22Rv1 (cell line): ENCODE results near the gene CYB561D2.

ENCODE experiments used
- H3K27ac ChIP-seq: fragments of 450-650 bp; 2 replicates; pipeline ENCODE4 v1.5.1; 2017
- ZFX ChIP-seq: fragments of 450-650 bp; IDR thresholded peaks from 2 replicates; pipeline ENCODE4 v1.6.1; 2017; ENCODE audit warnings: antibody characterized with exemption, borderline replicate concordance
- TF ChIP-seq, protein P1 (sequence below): fragments of 450-650 bp; IDR thresholded peaks from 2 replicates; pipeline ENCODE4 v1.5.1; 2017; ENCODE audit warnings: mild to moderate bottlenecking

Gene CYB561D2

DNA sequence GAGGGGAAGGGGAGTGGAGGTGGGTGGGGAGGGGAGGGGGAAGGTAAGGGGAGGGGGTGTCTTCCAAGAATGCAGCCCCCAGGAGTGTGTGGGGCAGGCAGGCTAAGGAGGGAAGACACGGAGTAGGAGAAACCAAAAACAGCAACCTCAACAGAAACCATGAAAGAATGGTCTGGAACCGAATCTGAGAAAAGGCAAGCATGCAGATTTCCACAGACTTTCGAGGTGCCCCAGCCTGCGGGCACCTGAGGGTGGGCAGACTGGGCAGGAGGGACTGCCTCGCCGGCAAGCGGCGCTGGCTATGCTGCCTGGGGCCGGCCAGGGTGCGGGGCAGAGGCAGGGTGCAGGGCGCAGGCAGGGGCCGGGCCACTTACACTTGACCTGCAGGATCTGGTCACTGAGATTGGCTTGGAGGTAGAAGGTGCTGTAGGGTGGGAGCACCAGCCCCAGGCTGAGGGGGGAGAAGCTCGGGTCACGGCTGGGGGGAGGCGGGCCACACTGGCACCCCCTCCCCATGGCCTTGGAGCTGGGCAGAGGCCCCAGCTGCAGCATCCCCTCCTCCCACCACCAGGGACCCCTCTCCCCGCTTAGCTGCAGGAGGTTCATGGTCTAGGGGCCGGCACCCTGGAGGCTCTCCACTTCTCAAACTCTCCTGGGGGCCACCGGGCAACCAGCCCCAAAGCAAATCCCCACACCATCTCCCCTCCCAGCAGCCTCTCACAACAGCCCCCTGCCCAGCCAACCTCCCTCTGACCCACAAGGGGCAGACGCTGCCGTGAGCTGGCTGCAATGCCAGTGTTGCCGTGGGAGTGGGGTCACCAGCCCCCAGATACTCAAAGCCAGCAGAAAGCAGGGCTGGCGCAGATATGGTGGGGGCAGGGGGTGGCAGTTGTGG lies 23.9 kb downstream of the CYB561D2 start:
- TF ChIP-seq ZFX: no peak
- TF ChIP-seq, protein P1, sequence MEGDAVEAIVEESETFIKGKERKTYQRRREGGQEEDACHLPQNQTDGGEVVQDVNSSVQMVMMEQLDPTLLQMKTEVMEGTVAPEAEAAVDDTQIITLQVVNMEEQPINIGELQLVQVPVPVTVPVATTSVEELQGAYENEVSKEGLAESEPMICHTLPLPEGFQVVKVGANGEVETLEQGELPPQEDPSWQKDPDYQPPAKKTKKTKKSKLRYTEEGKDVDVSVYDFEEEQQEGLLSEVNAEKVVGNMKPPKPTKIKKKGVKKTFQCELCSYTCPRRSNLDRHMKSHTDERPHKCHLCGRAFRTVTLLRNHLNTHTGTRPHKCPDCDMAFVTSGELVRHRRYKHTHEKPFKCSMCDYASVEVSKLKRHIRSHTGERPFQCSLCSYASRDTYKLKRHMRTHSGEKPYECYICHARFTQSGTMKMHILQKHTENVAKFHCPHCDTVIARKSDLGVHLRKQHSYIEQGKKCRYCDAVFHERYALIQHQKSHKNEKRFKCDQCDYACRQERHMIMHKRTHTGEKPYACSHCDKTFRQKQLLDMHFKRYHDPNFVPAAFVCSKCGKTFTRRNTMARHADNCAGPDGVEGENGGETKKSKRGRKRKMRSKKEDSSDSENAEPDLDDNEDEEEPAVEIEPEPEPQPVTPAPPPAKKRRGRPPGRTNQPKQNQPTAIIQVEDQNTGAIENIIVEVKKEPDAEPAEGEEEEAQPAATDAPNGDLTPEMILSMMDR: no peak
- no peak overlapping the region for H3K27ac ChIP-seq

DNA sequence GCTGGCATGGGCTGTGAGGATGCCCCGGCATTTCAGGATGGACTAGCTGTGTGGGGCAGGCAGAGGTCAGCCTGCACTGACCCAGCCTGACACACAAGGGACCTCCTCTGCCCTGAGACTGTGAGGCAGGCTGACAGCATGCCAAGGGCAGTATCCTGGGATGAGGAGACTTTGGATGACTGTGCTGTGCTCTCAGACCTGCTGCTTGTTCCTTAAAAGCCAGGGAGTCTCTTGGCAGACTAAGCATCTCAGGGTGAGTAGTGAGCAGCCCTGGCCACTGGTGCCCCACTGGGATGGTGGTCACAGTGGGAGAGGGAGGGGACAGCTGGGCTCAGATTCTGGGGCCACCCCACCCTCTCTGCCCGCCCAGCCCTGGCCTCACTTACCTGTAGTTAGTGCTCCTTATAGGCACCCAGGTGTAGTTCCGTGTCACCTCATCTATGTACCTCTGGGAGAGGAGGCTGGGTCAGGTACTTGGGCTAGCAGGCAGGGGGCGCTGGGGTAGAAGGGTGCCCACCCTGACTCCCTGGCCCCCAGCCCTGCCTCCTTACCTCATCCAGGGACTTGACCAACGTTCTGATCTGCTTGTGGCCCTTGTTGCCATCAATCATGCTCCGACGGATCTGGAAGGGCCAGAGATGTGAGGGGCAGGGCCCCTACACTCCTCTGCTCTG lies 24.7 kb downstream of the CYB561D2 start:
- no peak overlapping the region for H3K27ac ChIP-seq
- no peak for TF ChIP-seq ZFX
- TF ChIP-seq, protein P1: peak; percentile 9; the same call in 1 of the 2 replicates

DNA sequence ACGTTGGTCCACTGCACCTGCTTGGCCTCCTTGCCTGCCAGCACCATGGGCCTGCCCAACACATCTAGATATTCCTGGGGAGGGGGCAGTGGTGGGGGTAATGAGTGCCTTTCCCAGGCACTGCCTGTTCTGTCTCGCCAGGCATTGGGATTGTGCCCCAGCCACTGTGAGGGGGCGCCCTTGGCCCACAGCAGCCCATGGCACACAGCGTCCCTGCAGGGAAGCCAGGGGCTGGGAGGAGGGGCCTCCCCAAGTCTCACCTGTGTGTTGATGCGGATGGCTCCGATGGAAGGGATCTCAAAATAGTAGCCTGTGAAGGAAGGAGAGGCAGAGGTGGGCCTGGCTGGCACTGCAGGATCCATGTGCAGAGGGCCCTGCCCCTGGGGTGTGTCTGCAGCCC lies 27.4 kb downstream of the CYB561D2 start:
- TF ChIP-seq, protein P1: no peak
- TF ChIP-seq ZFX: no peak
- no peak overlapping the region for H3K27ac ChIP-seq

DNA sequence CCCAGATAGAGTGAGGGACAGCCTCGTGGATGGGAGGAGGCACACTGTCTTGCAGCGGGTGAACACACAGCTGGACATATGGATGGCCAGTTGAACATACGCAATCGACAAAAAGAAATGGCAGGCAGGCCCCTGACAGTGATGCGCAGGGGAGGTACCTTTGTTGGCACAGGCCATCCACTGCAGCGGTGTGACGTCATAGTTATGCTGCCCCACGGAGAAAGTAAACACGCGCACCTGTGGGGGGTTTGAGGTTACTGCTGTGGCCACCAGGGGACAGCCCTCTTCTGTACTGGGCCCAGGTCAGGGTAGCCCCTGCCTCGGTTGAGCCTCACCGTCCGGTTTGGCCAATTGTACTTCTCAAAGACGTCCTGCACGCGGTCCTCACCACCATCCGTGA lies 28.1 kb downstream of the CYB561D2 start:
- no peak for TF ChIP-seq ZFX
- TF ChIP-seq, protein P1: no peak
- no peak overlapping the region for H3K27ac ChIP-seq

DNA sequence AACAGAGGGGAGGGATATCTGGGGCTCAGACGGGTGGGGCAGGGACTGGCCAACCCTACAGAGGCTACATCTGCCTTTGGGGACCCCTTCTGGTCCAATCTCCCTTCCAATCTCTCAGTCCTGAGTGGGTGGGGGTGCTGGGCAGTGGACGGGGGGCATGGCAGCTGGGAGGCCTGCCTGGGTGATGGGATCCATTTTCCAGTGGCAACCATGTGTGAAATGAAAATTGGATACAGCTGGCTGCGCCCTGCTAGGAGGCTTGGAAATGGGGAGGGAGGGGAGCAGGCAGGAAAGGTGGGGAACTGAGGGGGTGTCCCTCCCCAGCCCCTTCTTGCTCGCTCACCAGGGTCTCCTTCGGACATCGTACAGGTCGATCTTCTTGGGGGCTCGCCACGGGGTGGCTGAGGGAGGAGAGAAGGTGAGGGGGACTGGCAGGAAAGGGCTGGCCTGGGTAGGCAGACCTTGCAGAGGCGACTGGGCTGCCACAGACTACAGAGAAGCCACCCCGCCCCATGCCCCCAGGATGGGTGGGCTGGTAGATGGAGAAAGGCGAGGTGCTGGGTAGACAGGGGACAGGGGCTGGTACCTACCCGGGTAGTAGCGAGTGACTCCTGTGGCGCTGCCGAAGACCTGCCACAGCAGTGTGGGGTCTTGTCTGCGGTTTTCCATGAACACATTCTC lies 29.9 kb downstream of the CYB561D2 start:
- H3K27ac ChIP-seq: no peak overlapping the region
- TF ChIP-seq, protein P1: no peak
- TF ChIP-seq ZFX: no peak

DNA sequence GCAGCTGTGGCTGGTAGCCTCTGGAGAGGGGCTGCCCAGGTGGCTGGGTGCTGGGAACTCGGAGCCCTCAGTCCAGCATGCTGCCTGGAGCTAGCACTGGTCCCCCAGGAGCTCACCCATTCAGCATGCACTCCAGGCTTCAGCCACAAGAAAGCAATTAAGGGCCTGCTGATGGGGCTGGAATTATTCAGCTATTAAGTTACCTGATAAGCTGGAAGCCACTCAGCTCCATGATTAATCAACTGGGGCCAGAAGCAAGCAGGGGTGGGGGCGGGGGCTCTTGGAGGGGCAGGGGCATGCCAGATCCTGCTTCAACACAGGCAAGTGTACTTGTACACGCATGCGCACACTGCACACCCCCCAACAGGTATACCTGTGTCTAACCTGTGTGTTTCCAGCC lies 30.7 kb downstream of the CYB561D2 start:
- H3K27ac ChIP-seq: no peak overlapping the region
- TF ChIP-seq, protein P1: no peak
- TF ChIP-seq ZFX: no peak

DNA sequence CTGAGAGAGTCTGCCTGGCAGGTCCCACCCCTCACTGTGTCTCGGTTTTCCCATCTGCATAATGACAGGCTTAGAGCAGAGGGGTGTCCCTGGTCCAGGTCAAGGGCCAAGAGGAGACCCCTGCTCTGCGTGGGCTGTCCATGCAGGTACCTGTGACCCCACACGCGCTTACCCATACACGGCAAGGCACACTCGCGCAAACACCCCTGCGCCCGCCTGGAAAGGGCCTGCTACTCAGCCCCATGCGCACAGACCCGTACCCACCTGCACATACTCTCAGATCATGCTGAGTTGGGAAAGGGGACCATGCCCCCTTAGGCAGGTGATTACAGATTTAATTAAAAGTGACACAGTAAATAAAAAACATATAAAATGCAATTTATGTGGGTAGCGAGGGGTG lies 32.1 kb downstream of the CYB561D2 start:
- TF ChIP-seq, protein P1: no peak
- H3K27ac ChIP-seq: no peak overlapping the region
